GM19467 (cell line): ENCODE measurements around the gene DST.

Experiments
- ATAC-seq: cut with Tn5 transposase; IDR thresholded peaks from one replicate; pipeline ENCODE4 v1.9.1; 2021; ENCODE audit warnings: mild to moderate bottlenecking, moderate library complexity; ENCODE audit not compliant: unreplicated experiment

DST gene

GRCh38 chr6:56539527-56540105 is 103.1 kb downstream of the DST start:
- ATAC-seq: no peak

GRCh38 chr6:56538851-56539250 is 103.8 kb downstream of the DST start:
- no peak for ATAC-seq

GRCh38 chr6:56537223-56537770 is 105.4 kb downstream of the DST start:
- no peak for ATAC-seq

- ATAC-seq: no peak
Measured at GRCh38 chr6:56536536-56536935, 106.2 kb downstream of the DST start.

GRCh38 chr6:56535626-56536025 is 107.1 kb downstream of the DST start:
- no peak for ATAC-seq

GRCh38 chr6:56534680-56535419 is 107.8 kb downstream of the DST start:
- ATAC-seq: no peak

- no peak for ATAC-seq
Measured at GRCh38 chr6:56532766-56533551, 109.7 kb downstream of the DST start.

GRCh38 chr6:56531839-56532595 is 110.7 kb downstream of the DST start:
- no peak for ATAC-seq

GRCh38 chr6:56529594-56530191 is 113.0 kb downstream of the DST start:
- ATAC-seq: no peak

- no peak for ATAC-seq
Measured at GRCh38 chr6:56528412-56528841, 114.3 kb downstream of the DST start.

- ATAC-seq: no peak
Measured at GRCh38 chr6:56527934-56528333, 114.8 kb downstream of the DST start.

- no peak for ATAC-seq
Measured at GRCh38 chr6:56526860-56527544, 115.7 kb downstream of the DST start.

GRCh38 chr6:56525974-56526789 is 116.5 kb downstream of the DST start:
- no peak for ATAC-seq

- no peak for ATAC-seq
Measured at GRCh38 chr6:56524891-56525703, 117.6 kb downstream of the DST start.

- ATAC-seq: no peak
Measured at GRCh38 chr6:56522495-56523270, 120.0 kb downstream of the DST start.

- no peak for ATAC-seq
Measured at GRCh38 chr6:56521976-56522375, 120.7 kb downstream of the DST start.

GRCh38 chr6:56521454-56521853 is 121.2 kb downstream of the DST start:
- ATAC-seq: no peak
